ENCODE data around the gene BTG3.

DNA sequence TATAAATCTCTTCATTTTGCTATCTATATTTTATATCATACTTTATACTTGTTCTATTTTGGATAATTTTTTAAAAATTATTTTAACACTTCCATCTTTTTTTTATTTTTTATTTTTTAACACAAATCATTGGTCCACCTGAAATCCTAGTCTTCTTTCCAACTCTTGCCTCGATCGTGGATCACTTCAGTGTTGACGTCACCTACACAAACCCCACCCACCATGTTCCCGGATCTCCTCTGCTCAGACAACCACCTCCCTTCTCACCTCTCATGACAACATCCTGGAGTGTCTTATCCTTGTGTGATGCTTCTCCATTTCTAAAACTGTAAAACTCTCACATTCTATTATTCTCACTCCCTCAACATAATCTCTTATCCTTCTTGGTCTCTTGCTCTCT, 34.1 kb upstream of the BTG3 start:
- TF ChIP-seq CTCF (IDR thresholded peaks at IDR 0.05) (no peak), POLR2A (IDR thresholded peaks at IDR 0.05) (no peak)
